Activated T-helper 1 cell treated with anti-CD3 and anti-CD28 coated beads, Interleukin-12 subunit alpha, Interleukin-12 subunit beta, Interleukin-2, Interleukin-4 antibody, amounts not matched to agents 30 ng/mL and 10 ng/mL and 1 ng/mL, durations not matched to agents 14 hours and 24 hours and 36 hours (primary cell): ENCODE measurements around the gene GPR68. TPM values are rescaled to one million over a fixed set of nuclear protein-coding genes. Genes with fewer than 3 reads are reported as not detected.
"Not testable (repeated sequence)": the region's sequence is repeated elsewhere in the genome, so short reads cannot be mapped to it uniquely, and the experiment has no call there.

Source experiments
- DNase-seq: peaks from one replicate; pipeline ENCODE4 v3.0.0; 2021; ENCODE audit warnings: low spot score
- H3K27ac Mint-ChIP-seq: one replicate; pipeline ENCODE4 v1.8.0; 2021; ENCODE audit warnings: mild to moderate bottlenecking, mixed read lengths
- H3K27me3 Mint-ChIP-seq: one replicate; pipeline ENCODE4 v1.8.0; 2022; ENCODE audit warnings: mild to moderate bottlenecking, moderate library complexity, mixed read lengths; ENCODE audit not compliant: insufficient read depth
- H3K36me3 Mint-ChIP-seq: one replicate; pipeline ENCODE4 v1.8.0; 2021; ENCODE audit warnings: low read depth, mixed read lengths
- H3K4me1 Mint-ChIP-seq: one replicate; pipeline ENCODE4 v1.8.0; 2021; ENCODE audit warnings: low read depth, mixed read lengths
- H3K4me3 Mint-ChIP-seq: one replicate; pipeline ENCODE4 v1.8.0; 2021; ENCODE audit warnings: mild to moderate bottlenecking, moderate library complexity, mixed read lengths
- H3K9me3 Mint-ChIP-seq: one replicate; pipeline ENCODE4 v1.8.0; 2021; ENCODE audit warnings: mixed read lengths
- intact Hi-C: fragments of 100-400 bp; cut with micrococcal nuclease; formaldehyde crosslinking; loops from one replicate; pipeline ENCODE4 v1.15.1; 2024
- total RNA-seq: library from RNA; stranded (reverse); gene quantifications from 2 replicates; pipeline ENCODE4 v1.2.3, GENCODE V29; 2022

The GPR68 gene
- total RNA-seq, 1 donor from 2014 or later: 5.4 TPM

DNA sequence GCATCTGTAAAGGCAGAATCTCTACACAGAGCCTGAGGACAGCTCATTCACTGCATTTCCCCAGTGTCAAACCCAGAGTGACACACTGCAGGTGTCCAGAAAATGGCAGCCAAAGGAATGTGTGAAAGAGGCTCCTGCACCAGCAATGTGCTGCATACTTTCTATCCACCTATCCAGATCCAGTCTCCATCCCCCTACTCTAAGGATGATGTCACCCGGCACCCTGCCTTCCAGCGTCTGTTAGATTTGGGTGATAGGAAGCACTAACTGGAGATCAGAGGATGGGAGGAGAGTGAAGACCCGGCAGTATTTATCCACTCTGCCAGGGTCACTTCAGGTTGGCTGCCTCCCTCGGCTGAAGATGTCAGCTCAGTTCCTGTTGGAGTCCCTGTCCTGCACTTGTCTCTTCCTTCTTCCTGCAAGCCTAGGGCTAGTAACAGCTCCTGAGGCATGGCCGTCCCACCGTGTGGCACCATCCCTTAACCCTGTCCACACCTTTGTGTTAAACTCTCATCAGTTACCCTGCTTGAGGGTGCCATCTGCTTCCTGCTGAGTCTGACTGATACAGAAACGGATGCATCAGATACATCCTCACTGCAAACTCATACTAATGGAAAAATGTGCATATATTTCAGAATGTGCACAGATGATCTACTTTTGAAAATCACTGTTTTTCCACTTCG is 13.0 kb upstream of the GPR68 start:
- DNase-seq: no peak
- peak overlapping the region; percentile 73 for H3K27ac Mint-ChIP-seq
- H3K27me3 Mint-ChIP-seq: no peaks in the 10 kb centered on the region
- no peaks in the 10 kb centered on the region for H3K36me3 Mint-ChIP-seq
- peaks cover 80% of the 10 kb centered on the region for H3K4me1 Mint-ChIP-seq
- intact Hi-C loops: no loop called here
- H3K4me3 Mint-ChIP-seq: no peak overlapping the region
- no peaks in the 10 kb centered on the region for H3K9me3 Mint-ChIP-seq

DNA sequence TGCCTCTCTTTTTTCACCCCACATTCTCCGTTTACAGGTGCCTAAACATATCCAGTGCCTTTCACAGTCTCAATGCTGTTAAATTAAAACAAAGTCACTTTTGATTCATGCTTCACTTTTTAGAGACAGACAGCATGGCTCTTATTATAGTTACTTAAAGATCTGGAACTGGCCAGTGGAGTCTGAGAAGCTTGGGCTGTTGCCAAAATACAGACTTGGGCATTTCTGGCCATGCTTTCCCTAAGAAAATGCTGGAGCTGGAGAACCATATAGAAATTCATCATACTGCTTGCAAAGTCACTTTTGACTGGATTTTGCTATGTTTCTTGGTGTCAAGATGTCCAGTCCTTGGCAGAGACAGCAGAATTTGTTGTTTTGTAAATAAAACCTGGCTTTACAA is 12.2 kb upstream of the GPR68 start:
- DNase-seq: no peak
- H3K36me3 Mint-ChIP-seq: peaks cover 4% of the 10 kb centered on the region
- H3K27me3 Mint-ChIP-seq: no peaks in the 10 kb centered on the region
- intact Hi-C loops: no loop called here
- H3K4me1 Mint-ChIP-seq: peaks cover 80% of the 10 kb centered on the region
- no peak overlapping the region for H3K27ac Mint-ChIP-seq
- no peak overlapping the region for H3K4me3 Mint-ChIP-seq
- H3K9me3 Mint-ChIP-seq: no peaks in the 10 kb centered on the region

DNA sequence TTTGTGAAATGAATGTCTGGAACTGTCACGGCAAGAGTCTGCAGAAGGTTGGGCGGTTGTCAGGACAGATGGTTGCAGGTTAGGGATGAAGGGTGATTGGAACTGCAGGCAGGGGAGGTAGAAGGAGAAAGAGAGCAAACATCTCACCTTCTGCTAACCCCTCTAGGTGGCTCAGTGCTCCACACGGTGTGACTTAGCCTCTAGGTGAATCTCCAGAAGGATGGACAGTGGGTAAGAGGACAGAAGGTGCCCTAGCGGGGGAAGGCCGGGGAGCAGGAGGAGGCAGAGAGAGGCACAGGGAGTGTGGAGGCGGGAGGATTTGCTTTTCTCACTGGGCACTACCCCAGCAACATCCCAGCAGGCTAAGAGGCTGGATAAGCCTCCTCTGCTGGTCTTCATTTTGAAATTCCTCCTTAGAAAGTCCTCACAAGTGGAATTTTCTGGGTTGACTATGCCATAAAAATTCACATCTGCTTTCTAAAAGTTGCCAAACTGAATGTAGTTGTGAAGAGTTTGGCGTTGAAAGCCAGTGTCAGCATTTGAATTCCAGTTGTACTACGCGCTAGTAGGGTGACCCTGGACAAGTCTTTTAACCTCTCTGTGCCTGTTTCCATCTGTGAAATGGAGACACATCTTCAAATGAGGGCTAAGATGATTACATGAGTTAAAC is 10.7 kb upstream of the GPR68 start:
- intact Hi-C loops: loop anchor here (2.0 kb wide), 1 partner anchor 32 kb away; no protein-coding TSS in a partner anchor
- H3K36me3 Mint-ChIP-seq: peaks cover 4% of the 10 kb centered on the region
- no peaks in the 10 kb centered on the region for H3K27me3 Mint-ChIP-seq
- H3K4me1 Mint-ChIP-seq: peaks cover 81% of the 10 kb centered on the region
- H3K9me3 Mint-ChIP-seq: no peaks in the 10 kb centered on the region
- H3K27ac Mint-ChIP-seq: peak overlapping the region; percentile 70
- H3K4me3 Mint-ChIP-seq: no peak overlapping the region
- DNase-seq: no peak

DNA sequence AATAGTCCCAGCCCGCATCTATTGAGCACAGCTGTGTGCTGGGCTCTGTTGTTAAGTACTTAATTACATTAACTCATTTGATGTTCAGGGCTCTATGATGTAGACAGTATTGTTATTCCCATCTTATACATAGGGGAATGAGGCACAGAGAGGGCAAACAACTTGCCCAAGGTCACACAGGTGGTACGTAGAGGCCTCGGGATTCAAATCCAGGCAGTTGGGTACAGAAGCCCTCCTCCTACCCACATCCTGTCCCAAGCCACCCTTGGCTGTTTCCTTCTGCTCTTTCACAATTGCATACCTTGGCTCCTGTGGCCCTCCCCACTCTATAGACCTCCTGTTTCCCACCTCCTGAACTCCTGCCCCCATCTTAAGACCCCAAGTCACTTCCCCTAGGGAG is 10.0 kb upstream of the GPR68 start:
- H3K4me1 Mint-ChIP-seq: peaks cover 81% of the 10 kb centered on the region

DNA sequence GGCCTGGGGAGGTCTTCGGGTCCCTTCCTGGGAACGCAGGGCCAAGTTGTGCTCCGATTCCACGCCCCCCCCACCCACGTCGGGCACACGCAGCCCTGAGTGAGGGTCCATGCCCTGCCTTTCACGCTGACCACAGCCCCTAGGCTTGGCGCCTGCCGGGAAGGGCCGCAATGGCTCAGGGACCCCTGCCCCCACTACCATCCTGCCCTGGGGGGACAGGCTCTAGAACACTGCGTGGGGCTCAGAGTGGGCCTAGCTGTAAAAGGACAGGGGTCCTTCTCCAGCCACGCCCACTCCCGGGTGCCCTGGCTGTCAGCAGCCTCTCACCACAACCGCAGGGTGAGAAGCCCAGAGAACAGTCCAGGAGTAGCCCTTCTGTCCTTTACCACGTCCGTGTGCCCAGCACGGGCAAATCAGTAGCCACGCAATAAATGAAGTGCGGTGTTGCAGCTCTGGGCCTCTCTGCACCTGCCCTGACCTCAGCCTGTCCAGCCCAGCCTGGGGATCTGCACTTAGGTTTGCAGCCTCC is 9.4 kb upstream of the GPR68 start:
- Mint-ChIP-seq H3K36me3 (peaks cover 7% of the 10 kb centered on the region), H3K9me3 (no peaks in the 10 kb centered on the region), H3K4me3 (peak overlapping the region; percentile 71), H3K4me1 (peaks cover 86% of the 10 kb centered on the region), H3K27me3 (no peaks in the 10 kb centered on the region), H3K27ac (peak overlapping the region; percentile 70)
- intact Hi-C loops: loop anchor here (1.0 to 2.0 kb wide), 2 partner anchors 11 to 33 kb away; no protein-coding TSS in a partner anchor
- no peak for DNase-seq

More for the DNA sequence above, 10.0 kb upstream of the GPR68 start:
- intact Hi-C loops: loop anchor here (2.0 kb wide), 1 partner anchor 32 kb away; no protein-coding TSS in a partner anchor
- Mint-ChIP-seq H3K4me3 (peak overlapping the region; percentile 71), H3K27ac (peak overlapping the region; percentile 70), H3K36me3 (peaks cover 6% of the 10 kb centered on the region), H3K27me3 (no peaks in the 10 kb centered on the region), H3K9me3 (no peaks in the 10 kb centered on the region)
- DNase-seq: no peak

DNA sequence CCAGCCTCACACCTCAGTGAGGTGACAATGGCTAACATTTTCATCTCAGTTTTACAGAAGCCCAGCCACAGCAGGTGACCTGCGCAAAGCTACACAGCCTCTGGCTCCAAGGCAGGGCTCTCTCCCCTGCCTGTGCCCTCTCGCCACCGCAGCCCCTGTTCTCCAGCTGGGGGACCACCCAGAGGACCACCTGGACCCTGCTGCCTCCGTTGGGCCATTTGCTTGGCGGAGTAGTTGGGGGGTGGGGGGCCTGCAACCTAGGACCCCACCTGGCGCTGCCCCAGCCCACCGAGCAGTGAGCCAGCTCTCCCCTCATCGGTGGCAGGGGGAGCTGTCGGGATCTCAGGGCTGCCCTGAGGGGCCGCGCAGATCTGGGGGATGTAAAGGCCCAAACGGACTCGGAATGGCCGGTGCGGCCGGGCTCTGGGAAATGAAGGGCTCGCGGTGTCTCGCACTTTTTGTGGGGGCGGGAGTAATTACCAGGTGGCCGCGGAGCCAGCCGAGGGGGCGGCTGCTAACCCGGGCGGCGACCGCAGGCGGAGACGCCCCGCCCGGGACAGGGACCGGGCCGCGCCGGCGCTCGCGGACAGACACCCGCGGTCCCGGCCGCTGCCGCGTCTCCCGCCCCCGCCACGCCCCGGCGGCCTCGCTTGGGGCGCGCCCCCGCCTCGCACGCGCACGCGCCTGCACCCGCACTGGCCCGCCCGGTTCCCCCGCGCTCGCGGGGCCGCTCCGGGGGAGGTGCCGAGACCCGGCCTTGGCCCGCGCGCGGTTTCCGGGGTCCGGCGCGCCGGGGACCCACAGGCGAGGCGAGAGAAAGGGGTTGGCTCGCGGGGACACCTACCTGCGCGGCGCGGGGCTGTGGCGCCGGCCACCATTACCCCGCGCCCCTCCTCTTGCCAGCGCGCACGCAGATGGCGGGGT is 8.6 kb upstream of the GPR68 start:
- Mint-ChIP-seq H3K27ac (peak overlapping the region; percentile 72), H3K4me1 (peaks cover 86% of the 10 kb centered on the region), H3K9me3 (no peaks in the 10 kb centered on the region), H3K36me3 (peaks cover 7% of the 10 kb centered on the region), H3K4me3 (peak overlapping the region; percentile 38), H3K27me3 (no peaks in the 10 kb centered on the region)
- peak; percentile 55 for DNase-seq
- intact Hi-C loops: loop anchor here (1.0 kb wide), 2 partner anchors 8 to 10 kb away; no protein-coding TSS in a partner anchor

DNA sequence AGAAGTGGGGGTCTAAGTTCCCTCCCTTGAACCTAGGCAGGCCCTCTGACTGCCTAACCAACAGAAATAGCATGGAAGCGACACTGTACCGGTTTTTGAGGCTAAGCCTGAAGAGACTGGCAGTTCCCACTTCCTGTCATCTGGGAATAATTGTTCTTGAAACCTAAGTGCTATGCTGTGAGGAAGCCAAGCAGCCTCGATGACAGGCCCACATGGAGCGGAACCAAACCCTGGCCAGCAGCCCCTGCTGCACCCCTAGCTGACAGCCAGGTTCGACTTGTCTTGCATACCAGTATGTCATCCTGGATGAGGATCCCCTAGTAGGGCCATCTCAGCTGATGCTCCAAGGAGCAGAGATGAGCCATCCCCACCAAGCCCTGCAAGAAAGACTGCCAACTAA is 6.4 kb upstream of the GPR68 start:
- Mint-ChIP-seq H3K27ac (peak overlapping the region; percentile 93), H3K4me1 (peaks cover 80% of the 10 kb centered on the region), H3K36me3 (peaks cover 16% of the 10 kb centered on the region), H3K4me3 (no peak overlapping the region), H3K27me3 (no peaks in the 10 kb centered on the region), H3K9me3 (peaks cover 4% of the 10 kb centered on the region)
- intact Hi-C loops: no loop called here
- DNase-seq: no peak

DNA sequence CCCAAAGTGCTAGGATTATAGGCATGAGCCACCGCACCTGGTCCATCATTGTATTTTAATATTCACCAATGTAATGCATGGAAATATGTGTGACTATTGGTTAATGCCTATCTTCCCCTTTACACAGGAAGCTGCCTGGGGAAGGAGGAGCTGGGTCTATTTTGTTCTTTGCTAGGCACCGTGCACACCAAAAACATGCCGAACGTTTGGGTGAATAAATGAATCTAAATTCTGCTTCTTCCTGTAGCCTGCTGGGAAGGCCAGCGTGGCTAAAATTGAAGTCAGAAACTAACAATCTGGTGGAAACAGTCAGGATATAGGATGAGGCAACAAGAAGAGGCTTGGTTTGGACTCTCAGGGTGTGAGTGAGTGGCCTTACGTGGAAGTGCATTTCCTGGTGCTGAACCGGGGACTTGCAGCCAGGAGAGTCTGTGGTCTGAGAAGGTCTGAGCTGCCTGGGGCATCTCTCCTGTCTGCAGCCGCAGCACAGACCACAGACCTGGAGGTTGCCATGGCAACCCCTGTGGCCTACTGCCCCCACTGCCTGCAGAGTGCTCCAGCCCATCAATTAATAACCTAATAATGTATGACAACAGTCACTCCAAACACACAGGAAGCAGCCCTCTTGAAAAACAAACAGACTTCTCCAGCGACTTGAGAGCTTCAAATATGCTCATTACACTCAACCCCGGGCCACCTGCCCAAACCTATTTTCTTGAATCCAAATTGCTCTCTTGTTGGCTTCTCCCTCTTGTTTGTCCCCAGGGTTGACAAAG is 5.5 kb upstream of the GPR68 start:
- peak overlapping the region; percentile 70 for H3K4me3 Mint-ChIP-seq
- DNase-seq: peak; percentile 61
- no peaks in the 10 kb centered on the region for H3K27me3 Mint-ChIP-seq
- peaks cover 4% of the 10 kb centered on the region for H3K9me3 Mint-ChIP-seq
- peak overlapping the region; percentile 93 for H3K27ac Mint-ChIP-seq
- intact Hi-C loops: loop anchor here (5.0 kb wide), 2 partner anchors 188 to 1542 kb away; partner anchors contain the start of genes GOLGA5 and RPS6KA5
- H3K4me1 Mint-ChIP-seq: peaks cover 80% of the 10 kb centered on the region
- H3K36me3 Mint-ChIP-seq: peaks cover 16% of the 10 kb centered on the region

DNA sequence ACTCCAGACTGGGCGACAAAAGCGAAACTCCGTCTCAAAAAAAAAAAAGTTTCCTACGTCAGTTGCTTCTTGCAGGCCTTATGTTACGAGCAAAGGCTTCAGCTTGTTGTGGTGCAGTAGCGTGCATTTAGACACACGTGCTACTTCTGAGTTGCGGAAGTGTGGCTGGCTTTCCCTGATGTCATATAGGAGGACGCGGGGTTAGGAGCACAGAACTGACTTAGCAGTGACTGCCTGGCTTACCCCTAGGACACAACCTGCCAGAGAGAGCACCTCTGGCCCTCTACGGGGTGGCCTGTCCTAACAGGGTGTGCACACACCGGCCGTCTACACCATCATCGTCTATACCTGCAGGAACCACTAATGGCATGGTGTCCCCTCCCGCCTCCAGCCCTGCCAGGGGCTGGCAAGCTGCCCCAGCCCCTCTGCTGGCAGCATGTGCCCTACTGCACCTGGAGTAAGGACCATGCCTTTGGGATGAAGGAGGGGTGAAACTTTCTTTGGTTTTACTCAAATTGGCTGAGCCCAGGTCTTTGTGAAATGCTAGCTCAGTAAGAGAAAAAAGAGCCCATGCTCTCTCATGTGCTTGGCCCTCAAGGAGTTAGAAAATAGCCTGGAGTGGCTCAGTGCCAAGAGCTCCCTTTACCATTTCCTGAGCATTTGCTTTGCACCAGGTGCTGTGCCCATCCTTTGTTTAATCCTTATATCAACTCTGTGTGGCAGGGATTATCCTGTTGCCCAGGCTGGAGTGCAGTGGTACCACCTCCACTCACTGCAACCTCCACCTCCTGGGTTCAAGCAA is 1.7 kb upstream of the GPR68 start:
- DNase-seq: peak; percentile 84
- peak overlapping the region; percentile 88 for H3K27ac Mint-ChIP-seq
- peaks cover 4% of the 10 kb centered on the region for H3K9me3 Mint-ChIP-seq
- peaks cover 90% of the 10 kb centered on the region for H3K4me1 Mint-ChIP-seq
- intact Hi-C loops: loop anchor here (1.0 to 5.0 kb wide), 4 partner anchors 171 to 1546 kb away; partner anchors contain the start of genes CCDC88C, GOLGA5 and RPS6KA5
- H3K27me3 Mint-ChIP-seq: no peaks in the 10 kb centered on the region
- H3K4me3 Mint-ChIP-seq: peak overlapping the region; percentile 53
- H3K36me3 Mint-ChIP-seq: peaks cover 19% of the 10 kb centered on the region

DNA sequence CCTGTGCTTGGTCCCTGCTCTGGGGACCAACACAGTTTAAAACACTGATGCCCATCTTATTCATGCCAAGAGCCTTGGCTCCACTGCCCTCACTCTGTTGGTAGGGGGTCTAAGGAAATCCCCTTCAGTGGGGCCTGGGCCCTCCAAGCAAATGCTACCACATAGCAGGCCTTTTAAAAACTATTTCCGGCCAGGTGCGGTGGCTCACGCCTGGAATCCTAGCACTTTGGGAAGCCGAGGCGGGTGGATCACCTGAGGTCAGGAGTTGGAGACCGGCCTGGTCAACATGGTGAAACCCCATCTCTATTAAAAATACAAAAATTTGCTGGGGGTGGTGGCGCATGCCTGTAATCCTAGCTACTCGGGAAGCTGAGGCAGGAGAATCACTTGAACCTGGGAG is 1.1 kb upstream of the GPR68 start:
- Mint-ChIP-seq H3K4me3 (peak overlapping the region; percentile 53), H3K27ac (peak overlapping the region; percentile 88), H3K36me3 (peaks cover 19% of the 10 kb centered on the region), H3K4me1 (peaks cover 89% of the 10 kb centered on the region)
- intact Hi-C loops: loop anchor here (1.0 to 5.0 kb wide), 4 partner anchors 171 to 1547 kb away; partner anchors contain the start of genes CCDC88C, GOLGA5 and RPS6KA5
- H3K9me3 Mint-ChIP-seq, DNase-seq, H3K27me3 Mint-ChIP-seq: not testable (repeated sequence)

DNA sequence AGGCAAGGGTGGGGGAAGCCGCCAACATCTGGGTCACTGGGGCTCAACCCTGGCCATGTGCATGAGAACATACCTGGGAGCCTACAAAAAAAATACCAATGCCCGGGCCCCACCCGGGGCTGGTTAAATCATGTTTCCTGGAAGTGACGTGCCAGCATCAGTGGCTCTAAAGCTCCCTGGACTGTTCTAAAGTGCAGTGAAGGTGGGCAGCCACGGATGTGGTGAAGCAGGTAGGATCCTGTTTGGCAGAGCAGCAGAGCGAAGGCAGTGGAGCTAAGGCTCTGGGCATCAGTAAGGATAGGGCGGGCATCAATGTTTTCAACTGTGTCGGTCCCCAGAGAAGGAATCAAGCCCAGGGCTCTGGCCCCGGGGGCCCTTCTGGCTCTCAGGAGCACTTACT is 525 bp upstream of the GPR68 start:
- peaks cover 19% of the 10 kb centered on the region for H3K36me3 Mint-ChIP-seq
- peaks cover 4% of the 10 kb centered on the region for H3K9me3 Mint-ChIP-seq
- H3K27ac Mint-ChIP-seq: peak overlapping the region; percentile 88
- no peaks in the 10 kb centered on the region for H3K27me3 Mint-ChIP-seq
- H3K4me3 Mint-ChIP-seq: peak overlapping the region; percentile 85
- DNase-seq: peak; percentile 60
- peaks cover 89% of the 10 kb centered on the region for H3K4me1 Mint-ChIP-seq
- intact Hi-C loops: loop anchor here (5.0 kb wide), 2 partner anchors 183 to 1547 kb away; partner anchors contain the start of genes GOLGA5 and RPS6KA5
